ENCODE results near the gene TMEM30A. TPM values are rescaled to one million over a fixed set of nuclear protein-coding genes. Genes with fewer than 3 reads are reported as not detected.

Gene TMEM30A
- total and polyA plus RNA-seq, 2 of the 13 experiments (the other 11 are each of a cell fraction or from before 2014, with no cell fraction given): 17.6 to 54.4 TPM

DNA sequence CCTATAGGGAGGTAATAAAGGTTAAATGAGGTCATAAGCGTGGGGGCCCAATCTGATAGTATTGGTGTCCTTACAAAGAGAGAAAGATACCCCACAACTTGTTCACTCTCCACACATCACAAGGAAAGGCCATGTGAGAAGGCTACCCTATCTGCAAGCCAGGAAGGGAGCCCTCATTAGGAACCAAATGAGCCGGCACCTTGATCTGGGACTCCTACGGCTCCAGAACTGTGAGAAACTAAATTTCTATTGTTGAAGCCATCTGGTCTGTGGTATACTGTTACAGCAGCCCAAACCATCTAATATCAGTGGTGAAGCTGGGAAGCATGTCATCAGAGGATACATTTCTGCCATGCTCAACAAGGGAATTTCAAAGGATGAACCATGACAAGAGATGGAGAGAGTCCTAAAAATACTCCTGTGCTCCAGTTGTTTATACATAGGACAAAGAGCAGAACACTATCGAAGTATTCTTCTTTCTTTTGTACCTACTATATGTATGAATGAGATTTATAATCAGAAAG lies 51.4 kb downstream of the TMEM30A start:
- Histone ChIP-seq H3K27me3 (ENCODE audit: control insufficient read depth in 1 of 2, insufficient read depth in 2 of 2, low read length in 2 of 2) (no peaks in the 10 kb centered on the region), H3K9ac (ENCODE audit: insufficient read depth, low read depth, low read length) (no peak overlapping the region), H3K79me2 (ENCODE audit: insufficient read depth, low read length) (no peaks in the 10 kb centered on the region), H3K4me3 (replicated peaks in 1 of 3; ENCODE audit: insufficient read depth in 1 of 3, low read depth in 2 of 3, low read length in 3 of 3) (no peak overlapping the region), H2AFZ (ENCODE audit: low read length) (no peak overlapping the region), H3K9me3 (ENCODE audit: low read length) (no peaks in the 10 kb centered on the region), H3K4me1 (ENCODE audit: insufficient read depth, low read length) (no peaks in the 10 kb centered on the region), H4K20me1 (ENCODE audit: insufficient read depth, low read length) (no peaks in the 10 kb centered on the region; the same call in 1 of the 2 replicates), H3K4me2 (ENCODE audit: low read depth, low read length) (no peak overlapping the region), H3K27ac (ENCODE audit: extremely low read length, insufficient read depth, low read length) (no peak overlapping the region), H3K36me3 (replicated peaks in 1 of 2; ENCODE audit: control insufficient read depth in 1 of 2, insufficient read depth in 2 of 2, low read length in 2 of 2) (peaks cover 0 to 4% of the 10 kb centered on the region in 2 experiments; a peak in 1 of 5 replicates)
- ChIA-PET CTCF (ENCODE audit: low intra/inter-chr PET ratio, low total read pairs) (no interaction called here), POLR2A (no interaction called here)
- 75% methylated on average over 4 of the region's 4 CpGs for WGBS (ENCODE audit: low lambda C conversion rate)
- BruUV-seq (replicated peaks): no TSS peak
- no peak for TF ChIP-seq ZNF383 (CRISPR knock-in tag; IDR thresholded peaks at IDR 0.05; ENCODE audit: borderline replicate concordance)
- no peak for TF ChIP-seq NPAS2 (CRISPR knock-in tag; IDR thresholded peaks at IDR 0.05; ENCODE audit: borderline replicate concordance)
- no peak for TF ChIP-seq EHMT2 (IDR thresholded peaks at IDR 0.05; ENCODE audit: borderline replicate concordance, low read depth, low read length)
- TF ChIP-seq ZNF772 (CRISPR knock-in tag; IDR thresholded peaks at IDR 0.05): no peak
- TF ChIP-seq, protein P1, sequence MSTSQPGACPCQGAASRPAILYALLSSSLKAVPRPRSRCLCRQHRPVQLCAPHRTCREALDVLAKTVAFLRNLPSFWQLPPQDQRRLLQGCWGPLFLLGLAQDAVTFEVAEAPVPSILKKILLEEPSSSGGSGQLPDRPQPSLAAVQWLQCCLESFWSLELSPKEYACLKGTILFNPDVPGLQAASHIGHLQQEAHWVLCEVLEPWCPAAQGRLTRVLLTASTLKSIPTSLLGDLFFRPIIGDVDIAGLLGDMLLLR (CRISPR knock-in tag; IDR thresholded peaks at IDR 0.05): no peak
- no peak for TF ChIP-seq ZNF431 (CRISPR knock-in tag; IDR thresholded peaks at IDR 0.05; ENCODE audit: borderline replicate concordance, low read depth)
- TF ChIP-seq NFE2L1 (CRISPR knock-in tag; IDR thresholded peaks at IDR 0.05; ENCODE audit: borderline replicate concordance): no peak
- no peak for TF ChIP-seq TBX3 (IDR thresholded peaks at IDR 0.05; ENCODE audit: borderline replicate concordance)
- no peak for TF ChIP-seq ZC3H4 (CRISPR knock-in tag; IDR thresholded peaks at IDR 0.05; ENCODE audit: borderline replicate concordance)
- TF ChIP-seq PHF20 (CRISPR knock-in tag; IDR thresholded peaks at IDR 0.05): no peak
- TF ChIP-seq, protein P2, sequence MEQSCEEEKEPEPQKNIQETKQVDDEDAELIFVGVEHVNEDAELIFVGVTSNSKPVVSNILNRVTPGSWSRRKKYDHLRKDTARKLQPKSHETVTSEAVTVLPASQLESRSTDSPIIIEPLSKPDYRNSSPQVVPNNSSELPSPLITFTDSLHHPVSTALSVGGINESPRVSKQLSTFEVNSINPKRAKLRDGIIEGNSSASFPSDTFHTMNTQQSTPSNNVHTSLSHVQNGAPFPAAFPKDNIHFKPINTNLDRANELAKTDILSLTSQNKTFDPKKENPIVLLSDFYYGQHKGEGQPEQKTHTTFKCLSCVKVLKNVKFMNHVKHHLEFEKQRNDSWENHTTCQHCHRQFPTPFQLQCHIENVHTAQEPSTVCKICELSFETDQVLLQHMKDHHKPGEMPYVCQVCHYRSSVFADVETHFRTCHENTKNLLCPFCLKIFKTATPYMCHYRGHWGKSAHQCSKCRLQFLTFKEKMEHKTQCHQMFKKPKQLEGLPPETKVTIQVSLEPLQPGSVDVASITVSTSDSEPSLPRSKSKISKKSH (CRISPR knock-in tag; IDR thresholded peaks at IDR 0.05; ENCODE audit: borderline replicate concordance): no peak
- no peak for TF ChIP-seq ZKSCAN8 (CRISPR knock-in tag; IDR thresholded peaks at IDR 0.05; ENCODE audit: borderline replicate concordance)
- TF ChIP-seq, protein P3, sequence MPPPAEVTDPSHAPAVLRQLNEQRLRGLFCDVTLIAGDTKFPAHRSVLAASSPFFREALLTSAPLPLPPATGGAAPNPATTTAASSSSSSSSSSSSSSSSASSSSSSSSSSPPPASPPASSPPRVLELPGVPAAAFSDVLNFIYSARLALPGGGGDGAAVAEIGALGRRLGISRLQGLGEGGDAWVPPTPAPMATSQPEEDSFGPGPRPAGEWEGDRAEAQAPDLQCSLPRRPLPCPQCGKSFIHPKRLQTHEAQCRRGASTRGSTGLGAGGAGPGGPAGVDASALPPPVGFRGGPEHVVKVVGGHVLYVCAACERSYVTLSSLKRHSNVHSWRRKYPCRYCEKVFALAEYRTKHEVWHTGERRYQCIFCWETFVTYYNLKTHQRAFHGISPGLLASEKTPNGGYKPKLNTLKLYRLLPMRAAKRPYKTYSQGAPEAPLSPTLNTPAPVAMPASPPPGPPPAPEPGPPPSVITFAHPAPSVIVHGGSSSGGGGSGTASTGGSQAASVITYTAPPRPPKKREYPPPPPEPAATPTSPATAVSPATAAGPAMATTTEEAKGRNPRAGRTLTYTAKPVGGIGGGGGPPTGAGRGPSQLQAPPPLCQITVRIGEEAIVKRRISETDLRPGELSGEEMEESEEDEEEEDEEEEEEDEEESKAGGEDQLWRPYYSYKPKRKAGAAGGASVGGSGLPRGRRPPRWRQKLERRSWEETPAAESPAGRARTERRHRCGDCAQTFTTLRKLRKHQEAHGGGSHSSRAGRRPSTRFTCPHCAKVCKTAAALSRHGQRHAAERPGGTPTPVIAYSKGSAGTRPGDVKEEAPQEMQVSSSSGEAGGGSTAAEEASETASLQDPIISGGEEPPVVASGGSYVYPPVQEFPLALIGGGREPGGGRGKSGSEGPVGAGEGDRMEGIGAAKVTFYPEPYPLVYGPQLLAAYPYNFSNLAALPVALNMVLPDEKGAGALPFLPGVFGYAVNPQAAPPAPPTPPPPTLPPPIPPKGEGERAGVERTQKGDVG (CRISPR knock-in tag; IDR thresholded peaks at IDR 0.05; ENCODE audit: borderline replicate concordance): no peak
- no peak for TF ChIP-seq YEATS4 (CRISPR knock-in tag; IDR thresholded peaks at IDR 0.05; ENCODE audit: borderline replicate concordance)
- TF ChIP-seq SPEN (CRISPR knock-in tag; IDR thresholded peaks at IDR 0.05; ENCODE audit: low read depth): no peak
- TF ChIP-seq ZNF225 (CRISPR knock-in tag; IDR thresholded peaks at IDR 0.05): no peak
- TF ChIP-seq IRX3 (CRISPR knock-in tag; IDR thresholded peaks at IDR 0.05; ENCODE audit: borderline replicate concordance, low read depth): no peak
- no peak for ATAC-seq
- no peak for DNase-seq (ENCODE audit: low spot score)
- FAIRE-seq: no peak
- intact Hi-C loops (cut with micrococcal nuclease; ENCODE audit: unreplicated experiment): no loop called here
- in situ Hi-C loops (cut with HindIII; ENCODE audit: extremely low pct_ligation_motif_present, low pct_unique_long_range_greater_than_20kb): no loop called here

Data from HepG2 (cell line).